Measurements from ENCODE around the gene SNAP47.

The SNAP47 gene

GRCh38 chr1:227813962-227814361 lies 78.7 kb downstream of the SNAP47 start:
- DNase-seq (ENCODE audit: low read depth in 1 of 2, low spot score in 1 of 2) = no peak
- Histone ChIP-seq H3K4me3 (replicated peaks; ENCODE audit: insufficient read depth, low read length) (no peak overlapping the region), H3K27ac (replicated peaks) (no peak overlapping the region), H3K27me3 (ENCODE audit: insufficient read depth, poor library complexity, severe bottlenecking) (no peaks in the 10 kb centered on the region)
- TF ChIP-seq CTCF (IDR thresholded peaks at IDR 0.05; ENCODE audit: insufficient read depth, low read length) = no peak
- TF ChIP-seq, protein P1, sequence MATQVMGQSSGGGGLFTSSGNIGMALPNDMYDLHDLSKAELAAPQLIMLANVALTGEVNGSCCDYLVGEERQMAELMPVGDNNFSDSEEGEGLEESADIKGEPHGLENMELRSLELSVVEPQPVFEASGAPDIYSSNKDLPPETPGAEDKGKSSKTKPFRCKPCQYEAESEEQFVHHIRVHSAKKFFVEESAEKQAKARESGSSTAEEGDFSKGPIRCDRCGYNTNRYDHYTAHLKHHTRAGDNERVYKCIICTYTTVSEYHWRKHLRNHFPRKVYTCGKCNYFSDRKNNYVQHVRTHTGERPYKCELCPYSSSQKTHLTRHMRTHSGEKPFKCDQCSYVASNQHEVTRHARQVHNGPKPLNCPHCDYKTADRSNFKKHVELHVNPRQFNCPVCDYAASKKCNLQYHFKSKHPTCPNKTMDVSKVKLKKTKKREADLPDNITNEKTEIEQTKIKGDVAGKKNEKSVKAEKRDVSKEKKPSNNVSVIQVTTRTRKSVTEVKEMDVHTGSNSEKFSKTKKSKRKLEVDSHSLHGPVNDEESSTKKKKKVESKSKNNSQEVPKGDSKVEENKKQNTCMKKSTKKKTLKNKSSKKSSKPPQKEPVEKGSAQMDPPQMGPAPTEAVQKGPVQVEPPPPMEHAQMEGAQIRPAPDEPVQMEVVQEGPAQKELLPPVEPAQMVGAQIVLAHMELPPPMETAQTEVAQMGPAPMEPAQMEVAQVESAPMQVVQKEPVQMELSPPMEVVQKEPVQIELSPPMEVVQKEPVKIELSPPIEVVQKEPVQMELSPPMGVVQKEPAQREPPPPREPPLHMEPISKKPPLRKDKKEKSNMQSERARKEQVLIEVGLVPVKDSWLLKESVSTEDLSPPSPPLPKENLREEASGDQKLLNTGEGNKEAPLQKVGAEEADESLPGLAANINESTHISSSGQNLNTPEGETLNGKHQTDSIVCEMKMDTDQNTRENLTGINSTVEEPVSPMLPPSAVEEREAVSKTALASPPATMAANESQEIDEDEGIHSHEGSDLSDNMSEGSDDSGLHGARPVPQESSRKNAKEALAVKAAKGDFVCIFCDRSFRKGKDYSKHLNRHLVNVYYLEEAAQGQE (IDR thresholded peaks at IDR 0.05; ENCODE audit: insufficient replicate concordance, low read depth) = no peak
- TF ChIP-seq GABPA (IDR thresholded peaks at IDR 0.05; ENCODE audit: low read depth) = no peak
- no peak for TF ChIP-seq SPI1 (IDR thresholded peaks at IDR 0.05; ENCODE audit: borderline replicate concordance, low read depth)
- TF ChIP-seq POLR2AphosphoS5 (IDR thresholded peaks at IDR 0.05; ENCODE audit: low read depth) = no peak

DNA sequence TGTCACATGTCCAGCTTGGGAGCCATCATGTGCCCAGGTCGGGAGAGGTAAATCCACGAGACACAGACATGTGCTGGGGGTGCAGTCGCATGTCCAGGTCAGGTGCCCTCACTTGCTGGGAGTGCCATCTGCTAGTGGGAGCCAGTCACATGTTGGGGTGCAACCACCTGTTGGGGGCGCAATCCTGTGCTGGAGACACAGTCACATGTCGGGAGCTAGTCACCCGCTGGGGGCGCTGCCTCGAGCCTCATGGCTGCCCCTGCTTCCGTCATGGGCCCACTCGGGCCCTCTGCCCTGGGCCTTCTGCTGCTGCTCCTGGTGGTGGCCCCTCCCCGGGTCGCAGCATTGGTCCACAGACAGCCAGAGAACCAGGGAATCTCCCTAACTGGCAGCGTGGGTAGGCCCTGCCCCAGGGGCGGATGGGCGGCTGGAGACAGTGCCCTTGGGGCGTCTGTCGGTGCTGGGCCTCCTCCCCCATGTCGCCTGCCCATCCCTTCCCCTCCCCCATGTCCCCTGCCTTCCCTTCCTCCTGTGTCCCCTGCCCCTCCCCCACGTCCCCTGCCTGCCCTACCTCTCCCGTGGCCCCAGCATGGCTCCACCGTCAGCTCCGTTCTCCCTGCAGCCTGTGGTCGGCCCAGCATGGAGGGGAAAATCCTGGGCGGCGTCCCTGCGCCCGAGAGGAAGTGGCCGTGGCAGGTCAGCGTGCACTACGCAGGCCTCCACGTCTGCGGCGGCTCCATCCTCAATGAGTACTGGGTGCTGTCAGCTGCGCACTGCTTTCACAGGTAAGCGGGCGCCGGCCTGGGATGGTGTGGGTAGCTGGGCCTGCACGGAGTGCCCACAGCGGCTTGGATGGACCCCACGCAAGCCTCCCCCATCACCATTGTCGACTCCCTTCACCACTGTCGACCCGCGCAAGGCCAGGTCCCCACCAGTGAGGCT lies 80.5 kb downstream of the SNAP47 start, which contains the start of gene PRSS38:
Gene PRSS38 (plus strand): TSS at position 208 of the 942 bp plus-strand sequence. CDS start 42 bp downstream, at position 250.
- no peak within 1 kb of the TSS for H3K4me3 ChIP-seq (replicated peaks; ENCODE audit: insufficient read depth, low read length)
- H3K27me3 ChIP-seq (ENCODE audit: insufficient read depth, poor library complexity, severe bottlenecking) = no peaks in the 10 kb centered on the region
- no peak for DNase-seq (ENCODE audit: low read depth in 1 of 2, low spot score in 1 of 2)
- no peak within 1 kb of the TSS for H3K27ac ChIP-seq (replicated peaks)
- no peak for TF ChIP-seq SPI1 (IDR thresholded peaks at IDR 0.05; ENCODE audit: borderline replicate concordance, low read depth)
- no peak for TF ChIP-seq GABPA (IDR thresholded peaks at IDR 0.05; ENCODE audit: low read depth)
- no peak for TF ChIP-seq POLR2AphosphoS5 (IDR thresholded peaks at IDR 0.05; ENCODE audit: low read depth)
- TF ChIP-seq, protein P1 (IDR thresholded peaks at IDR 0.05; ENCODE audit: insufficient replicate concordance, low read depth) = no peak
- no peak for TF ChIP-seq CTCF (IDR thresholded peaks at IDR 0.05; ENCODE audit: insufficient read depth, low read length)

DNA sequence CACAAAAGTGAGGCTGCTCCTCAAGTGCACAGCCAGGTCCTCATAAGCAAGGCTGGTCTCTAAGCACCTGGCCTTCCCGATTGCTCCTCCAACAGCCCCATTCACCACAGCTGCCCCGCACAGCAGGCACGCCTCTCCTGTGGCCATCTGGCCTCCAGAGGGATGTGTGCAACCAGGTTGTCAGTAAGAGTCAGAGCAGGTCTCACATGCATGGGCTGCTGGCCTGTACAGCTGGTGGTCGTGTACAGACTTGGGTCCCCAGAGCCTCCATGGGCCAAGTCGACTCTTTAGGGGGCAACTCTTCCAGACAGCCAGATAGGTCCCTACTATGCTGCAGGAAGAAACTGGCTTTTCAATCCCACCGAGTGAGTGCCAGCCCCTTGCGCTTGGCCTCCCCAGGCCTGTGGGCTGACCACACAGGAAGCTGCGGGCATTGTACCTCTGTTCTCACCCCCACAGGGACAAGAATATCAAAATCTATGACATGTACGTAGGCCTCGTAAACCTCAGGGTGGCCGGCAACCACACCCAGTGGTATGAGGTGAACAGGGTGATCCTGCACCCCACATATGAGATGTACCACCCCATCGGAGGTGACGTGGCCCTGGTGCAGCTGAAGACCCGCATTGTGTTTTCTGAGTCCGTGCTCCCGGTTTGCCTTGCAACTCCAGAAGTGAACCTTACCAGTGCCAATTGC lies 81.7 kb downstream of the SNAP47 start:
- no peaks in the 10 kb centered on the region for H3K27me3 ChIP-seq (ENCODE audit: insufficient read depth, poor library complexity, severe bottlenecking)
- H3K27ac ChIP-seq (replicated peaks) = no peak overlapping the region
- DNase-seq (ENCODE audit: low read depth in 1 of 2, low spot score in 1 of 2) = no peak
- TF ChIP-seq, protein P1 (IDR thresholded peaks at IDR 0.05; ENCODE audit: insufficient replicate concordance, low read depth) = no peak
- TF ChIP-seq CTCF (IDR thresholded peaks at IDR 0.05; ENCODE audit: insufficient read depth, low read length) = no peak
- TF ChIP-seq GABPA (IDR thresholded peaks at IDR 0.05; ENCODE audit: low read depth) = no peak
- no peak for TF ChIP-seq POLR2AphosphoS5 (IDR thresholded peaks at IDR 0.05; ENCODE audit: low read depth)
- TF ChIP-seq SPI1 (IDR thresholded peaks at IDR 0.05; ENCODE audit: borderline replicate concordance, low read depth) = no peak
- H3K4me3 ChIP-seq (replicated peaks; ENCODE audit: insufficient read depth, low read length) = no peak overlapping the region

All from HL-60 (cell line).